Ishikawa (cell line): ENCODE results near the gene C19orf73.

Experiments
- CEBPB ChIP-seq: IDR thresholded peaks from 2 replicates; pipeline ENCODE4 v1.6.1; 2012
- CREB1 ChIP-seq: IDR thresholded peaks from 2 replicates; pipeline ENCODE4 v1.6.1; 2012; ENCODE audit warnings: low read depth
- EGR1 ChIP-seq: IDR thresholded peaks from 2 replicates; pipeline ENCODE4 v1.6.1; 2012
- EP300 ChIP-seq: IDR thresholded peaks from 2 replicates; pipeline ENCODE4 v1.6.1; 2012; ENCODE audit warnings: borderline replicate concordance
- FOXM1 ChIP-seq: IDR thresholded peaks from 2 replicates; pipeline ENCODE4 v1.6.1; 2012; ENCODE audit warnings: low read depth, borderline replicate concordance
- NFIC ChIP-seq: IDR thresholded peaks from 2 replicates; pipeline ENCODE4 v1.6.1; 2012
- RAD21 ChIP-seq: IDR thresholded peaks from 2 replicates; pipeline ENCODE4 v1.6.1; 2012; ENCODE audit warnings: low read depth
- TAF1 ChIP-seq: IDR thresholded peaks from 2 replicates; pipeline ENCODE4 v1.6.1; 2012; ENCODE audit warnings: low read depth, mild to moderate bottlenecking
- TCF12 ChIP-seq: IDR thresholded peaks from 2 replicates; pipeline ENCODE4 v1.6.1; 2012; ENCODE audit warnings: low read depth
- TEAD4 ChIP-seq: IDR thresholded peaks from 2 replicates; pipeline ENCODE4 v1.6.1; 2012
- YY1 ChIP-seq: IDR thresholded peaks from 2 replicates; pipeline ENCODE4 v1.6.1; 2012; ENCODE audit warnings: low read depth
- ZBTB7A ChIP-seq: IDR thresholded peaks from 2 replicates; pipeline ENCODE4 v1.6.1; 2012; ENCODE audit warnings: low read depth
- TF ChIP-seq, protein P1 (sequence below): IDR thresholded peaks from 2 replicates; pipeline ENCODE4 v1.6.1; 2012
- TF ChIP-seq, protein P2 (sequence below): IDR thresholded peaks from 2 replicates; pipeline ENCODE4 v1.6.1; 2012; ENCODE audit warnings: low read depth, mild to moderate bottlenecking
- TF ChIP-seq, protein P3 (sequence below): IDR thresholded peaks from 2 replicates; pipeline ENCODE4 v1.6.1; 2012

C19orf73 gene

DNA sequence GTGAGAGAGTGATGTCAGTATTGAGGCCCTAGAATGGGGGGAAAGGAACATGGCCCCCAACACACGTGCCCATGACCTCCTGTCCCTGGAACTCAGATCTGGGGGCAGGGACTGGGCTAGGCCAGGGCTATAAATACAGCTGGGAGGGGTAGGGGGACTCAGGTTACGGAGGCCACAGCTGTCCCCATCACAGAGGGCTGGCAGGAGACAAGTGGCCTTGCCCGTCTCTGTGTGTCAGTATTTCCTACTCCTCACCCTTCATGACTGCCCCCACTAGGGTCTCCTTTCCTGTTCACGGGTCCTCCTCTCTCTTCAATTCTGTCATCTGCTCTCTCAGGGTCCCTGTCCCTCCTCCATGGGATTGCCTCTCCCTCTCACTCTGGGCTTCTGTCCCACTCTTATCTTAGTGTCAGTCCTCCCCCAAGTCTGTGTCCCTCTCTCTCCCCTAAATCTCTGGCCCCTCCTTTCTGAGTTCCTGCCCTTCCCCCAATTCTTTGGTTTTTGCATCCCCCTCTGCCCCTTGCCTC lies 36.9 kb upstream of the C19orf73 start:
- TF ChIP-seq TCF12 = no peak
- TF ChIP-seq, protein P1, sequence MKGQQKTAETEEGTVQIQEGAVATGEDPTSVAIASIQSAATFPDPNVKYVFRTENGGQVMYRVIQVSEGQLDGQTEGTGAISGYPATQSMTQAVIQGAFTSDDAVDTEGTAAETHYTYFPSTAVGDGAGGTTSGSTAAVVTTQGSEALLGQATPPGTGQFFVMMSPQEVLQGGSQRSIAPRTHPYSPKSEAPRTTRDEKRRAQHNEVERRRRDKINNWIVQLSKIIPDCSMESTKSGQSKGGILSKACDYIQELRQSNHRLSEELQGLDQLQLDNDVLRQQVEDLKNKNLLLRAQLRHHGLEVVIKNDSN = no peak
- no peak for TF ChIP-seq CREB1
- TF ChIP-seq ZBTB7A = no peak

DNA sequence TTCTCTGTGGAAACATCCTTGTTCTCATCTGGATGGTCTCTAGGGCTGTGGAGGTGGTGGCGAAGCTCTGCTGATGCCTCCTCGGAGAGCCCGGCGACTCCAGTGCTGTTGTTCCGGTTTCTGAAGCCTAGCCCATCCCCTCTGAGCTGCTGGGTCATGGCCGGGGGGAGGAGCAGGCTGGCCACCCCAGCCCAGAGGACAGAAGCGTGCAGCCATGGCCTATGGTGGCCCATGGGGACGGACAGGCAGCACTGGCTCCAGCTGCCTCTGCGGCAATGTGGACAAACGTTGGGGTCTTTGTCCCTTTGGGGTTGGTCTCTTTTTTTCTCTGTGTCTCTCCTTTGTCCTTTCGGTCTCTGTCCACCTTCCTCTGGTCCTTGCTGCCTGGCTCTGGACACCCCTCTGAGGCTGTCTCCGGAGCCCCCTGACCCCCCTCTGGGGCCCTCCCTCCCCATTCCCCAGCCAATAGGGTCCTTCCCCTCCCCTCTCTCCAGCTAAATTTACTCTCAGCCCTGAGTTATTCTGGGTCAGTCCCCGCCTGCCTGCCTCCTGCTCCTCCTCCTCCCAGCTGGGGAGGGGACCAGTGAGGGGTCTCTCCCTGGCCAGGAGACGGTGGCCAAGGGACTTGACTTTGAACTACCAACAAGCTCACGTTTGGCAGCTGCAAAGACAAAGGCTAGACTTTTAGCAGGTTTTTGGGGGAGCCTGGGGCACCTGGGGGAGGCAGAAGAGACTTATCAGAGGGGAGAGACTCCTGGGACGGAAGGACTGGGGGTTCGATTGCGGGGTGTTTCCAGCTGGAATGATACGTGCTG lies 36.3 kb upstream of the C19orf73 start, which contains the start of gene HRC:
Gene HRC (minus strand): TSS at position 392 of the 815 bp plus-strand sequence. CDS start 159 bp downstream, at position 233.
- no peak for TF ChIP-seq EP300
- TF ChIP-seq, protein P2, sequence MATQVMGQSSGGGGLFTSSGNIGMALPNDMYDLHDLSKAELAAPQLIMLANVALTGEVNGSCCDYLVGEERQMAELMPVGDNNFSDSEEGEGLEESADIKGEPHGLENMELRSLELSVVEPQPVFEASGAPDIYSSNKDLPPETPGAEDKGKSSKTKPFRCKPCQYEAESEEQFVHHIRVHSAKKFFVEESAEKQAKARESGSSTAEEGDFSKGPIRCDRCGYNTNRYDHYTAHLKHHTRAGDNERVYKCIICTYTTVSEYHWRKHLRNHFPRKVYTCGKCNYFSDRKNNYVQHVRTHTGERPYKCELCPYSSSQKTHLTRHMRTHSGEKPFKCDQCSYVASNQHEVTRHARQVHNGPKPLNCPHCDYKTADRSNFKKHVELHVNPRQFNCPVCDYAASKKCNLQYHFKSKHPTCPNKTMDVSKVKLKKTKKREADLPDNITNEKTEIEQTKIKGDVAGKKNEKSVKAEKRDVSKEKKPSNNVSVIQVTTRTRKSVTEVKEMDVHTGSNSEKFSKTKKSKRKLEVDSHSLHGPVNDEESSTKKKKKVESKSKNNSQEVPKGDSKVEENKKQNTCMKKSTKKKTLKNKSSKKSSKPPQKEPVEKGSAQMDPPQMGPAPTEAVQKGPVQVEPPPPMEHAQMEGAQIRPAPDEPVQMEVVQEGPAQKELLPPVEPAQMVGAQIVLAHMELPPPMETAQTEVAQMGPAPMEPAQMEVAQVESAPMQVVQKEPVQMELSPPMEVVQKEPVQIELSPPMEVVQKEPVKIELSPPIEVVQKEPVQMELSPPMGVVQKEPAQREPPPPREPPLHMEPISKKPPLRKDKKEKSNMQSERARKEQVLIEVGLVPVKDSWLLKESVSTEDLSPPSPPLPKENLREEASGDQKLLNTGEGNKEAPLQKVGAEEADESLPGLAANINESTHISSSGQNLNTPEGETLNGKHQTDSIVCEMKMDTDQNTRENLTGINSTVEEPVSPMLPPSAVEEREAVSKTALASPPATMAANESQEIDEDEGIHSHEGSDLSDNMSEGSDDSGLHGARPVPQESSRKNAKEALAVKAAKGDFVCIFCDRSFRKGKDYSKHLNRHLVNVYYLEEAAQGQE = no peak

DNA sequence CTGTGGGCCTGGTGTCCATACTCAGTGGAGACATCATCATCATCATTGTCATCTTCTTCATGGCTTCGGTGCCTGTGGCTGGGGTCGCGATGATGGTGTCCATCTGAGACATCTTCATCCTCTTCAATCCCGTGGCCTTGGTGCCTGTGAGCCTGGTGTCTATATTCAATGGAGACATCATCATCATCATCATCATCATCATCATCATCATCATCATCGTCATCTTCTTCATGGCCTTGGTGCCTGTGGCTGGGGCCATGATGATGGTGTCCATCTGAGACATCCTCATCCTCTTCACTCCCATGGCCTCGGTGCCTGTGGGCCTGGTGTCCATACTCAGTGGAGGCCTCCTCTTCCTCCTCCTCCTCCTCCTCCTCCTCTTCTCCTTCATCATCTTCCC lies 35.3 kb upstream of the C19orf73 start:
- TF ChIP-seq, protein P1 = no peak
- TF ChIP-seq NFIC (no peak), FOXM1 (no peak), EP300 (no peak), TEAD4 (no peak), CREB1 (no peak), TAF1 (no peak), CEBPB (no peak), YY1 (no peak), EGR1 (no peak), ZBTB7A (no peak), RAD21 (no peak), TCF12 (no peak)
- TF ChIP-seq, protein P2 = no peak
- TF ChIP-seq, protein P3, sequence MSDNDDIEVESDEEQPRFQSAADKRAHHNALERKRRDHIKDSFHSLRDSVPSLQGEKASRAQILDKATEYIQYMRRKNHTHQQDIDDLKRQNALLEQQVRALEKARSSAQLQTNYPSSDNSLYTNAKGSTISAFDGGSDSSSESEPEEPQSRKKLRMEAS = no peak

DNA sequence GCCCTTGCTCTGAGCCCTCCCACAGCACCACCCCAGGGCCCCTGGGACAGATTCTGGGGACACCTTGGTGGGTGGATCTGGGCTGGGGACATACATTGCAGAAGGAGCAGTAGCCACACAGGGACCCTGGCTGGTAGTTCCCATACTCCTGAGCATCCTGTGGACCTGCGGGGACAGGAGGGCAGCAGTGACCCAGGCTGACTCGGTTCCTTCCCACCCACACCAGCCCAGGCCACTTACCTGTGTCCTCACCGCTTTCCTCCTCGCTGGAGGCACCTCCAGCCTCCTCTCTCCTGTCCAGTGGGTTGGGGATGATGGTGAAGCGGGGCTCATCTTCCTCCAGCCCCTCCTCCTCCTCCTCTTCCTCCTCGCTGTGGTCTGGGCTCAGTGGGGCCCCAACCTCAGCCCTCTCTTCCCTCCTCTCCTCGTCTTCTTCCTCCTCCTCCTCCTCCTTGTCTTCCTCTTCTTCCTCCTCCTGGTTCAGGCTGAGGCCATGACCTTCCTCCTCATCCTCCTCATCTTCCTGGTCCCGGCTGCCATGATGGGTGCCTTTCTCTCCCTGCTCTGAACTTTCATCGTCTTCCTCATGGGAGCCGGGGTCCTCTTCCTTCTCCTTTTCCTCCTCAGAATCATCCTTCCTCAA lies 34.3 kb upstream of the C19orf73 start:
- no peak for TF ChIP-seq YY1
- no peak for TF ChIP-seq ZBTB7A
- TF ChIP-seq, protein P3 = no peak
- TF ChIP-seq TAF1 = no peak
- TF ChIP-seq EP300 = no peak
- no peak for TF ChIP-seq CEBPB
- TF ChIP-seq EGR1 = no peak
- no peak for TF ChIP-seq NFIC
- TF ChIP-seq, protein P1 = no peak
- no peak for TF ChIP-seq TCF12
- no peak for TF ChIP-seq TEAD4
- no peak for TF ChIP-seq FOXM1
- TF ChIP-seq, protein P2 = no peak
- no peak for TF ChIP-seq CREB1
